ENCODE data around the gene GCA.

GRCh38 chr2:162300266-162300665 is 43.7 kb upstream of the GCA start:
- TF ChIP-seq CTCF (IDR thresholded peaks at IDR 0.05; ENCODE audit: low read length) (no peak), EZH2 (IDR thresholded peaks at IDR 0.05; ENCODE audit: borderline replicate concordance, low read length) (no peak)
